GM18519 (cell line): ENCODE data around the gene POLE.

Experiments used
- ATAC-seq: cut with Tn5 transposase; IDR thresholded peaks from one replicate; pipeline ENCODE4 v1.9.1; 2021; ENCODE audit warnings: mild to moderate bottlenecking, moderate library complexity; ENCODE audit not compliant: unreplicated experiment, low FRiP score

The POLE gene

GRCh38 chr12:132583411-132583710 is 103.8 kb downstream of the POLE start:
- no peak for ATAC-seq

DNA sequence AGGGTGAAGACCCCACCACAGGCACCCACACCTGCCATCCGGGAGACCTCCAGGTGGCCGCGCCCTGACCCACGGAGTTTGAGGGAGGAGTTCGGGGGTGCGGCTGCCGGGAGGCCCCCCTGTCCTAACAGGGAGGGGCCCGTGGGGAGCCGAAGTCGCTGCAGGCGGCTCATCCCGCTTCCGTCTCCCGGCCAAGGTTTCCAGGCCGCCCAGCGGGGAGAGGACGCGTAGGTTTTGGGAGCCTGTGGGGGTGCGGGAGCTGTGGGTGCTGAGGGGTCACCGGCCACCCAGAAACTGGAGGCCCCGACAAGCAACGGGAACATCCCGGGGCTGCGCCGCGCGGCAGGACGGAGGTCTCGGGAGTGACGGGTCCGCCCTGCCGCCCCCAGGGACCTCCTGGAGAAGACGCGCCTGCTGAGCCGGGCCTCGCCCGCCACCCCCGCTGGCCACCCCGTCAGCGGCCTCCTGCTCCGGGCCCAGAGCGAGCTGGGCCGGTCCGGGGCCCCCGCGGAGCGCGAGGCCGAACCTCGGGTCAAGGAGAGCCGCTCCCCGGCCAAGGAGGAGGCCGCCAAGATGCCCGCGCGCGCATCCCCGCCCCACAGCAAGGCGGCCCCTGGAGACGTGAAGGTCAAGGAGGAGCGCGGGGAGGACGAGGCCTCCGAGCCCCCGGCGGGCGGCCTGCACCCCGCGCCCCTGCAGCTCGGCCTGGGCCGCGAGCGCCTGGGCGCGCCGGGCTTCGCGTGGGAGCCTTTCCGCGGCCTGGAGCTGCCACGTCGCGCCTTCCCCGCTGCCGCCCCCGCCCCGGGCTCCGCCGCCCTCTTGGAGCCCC is 104.3 kb downstream of the POLE start:
- ATAC-seq = no peak

DNA sequence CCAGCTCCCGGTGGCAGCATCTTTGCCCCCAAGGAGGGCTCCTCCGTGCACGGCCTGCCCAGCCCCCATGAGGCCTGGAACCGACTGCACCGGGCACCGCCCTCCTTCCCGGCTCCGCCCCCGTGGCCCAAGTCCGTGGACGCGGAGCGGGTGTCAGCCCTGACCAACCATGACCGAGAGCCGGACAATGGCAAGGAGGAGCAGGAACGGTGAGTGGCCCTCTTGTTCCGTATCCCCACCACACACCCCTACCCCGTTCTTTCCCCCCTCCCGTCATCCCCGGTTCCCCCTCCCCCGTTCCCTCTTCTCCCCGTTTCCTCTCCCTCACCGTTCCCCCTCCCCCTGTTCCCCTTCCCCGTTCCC is 105.1 kb downstream of the POLE start:
- no peak for ATAC-seq

GRCh38 chr12:132581348-132582057 is 105.6 kb downstream of the POLE start:
- ATAC-seq = no peak

DNA sequence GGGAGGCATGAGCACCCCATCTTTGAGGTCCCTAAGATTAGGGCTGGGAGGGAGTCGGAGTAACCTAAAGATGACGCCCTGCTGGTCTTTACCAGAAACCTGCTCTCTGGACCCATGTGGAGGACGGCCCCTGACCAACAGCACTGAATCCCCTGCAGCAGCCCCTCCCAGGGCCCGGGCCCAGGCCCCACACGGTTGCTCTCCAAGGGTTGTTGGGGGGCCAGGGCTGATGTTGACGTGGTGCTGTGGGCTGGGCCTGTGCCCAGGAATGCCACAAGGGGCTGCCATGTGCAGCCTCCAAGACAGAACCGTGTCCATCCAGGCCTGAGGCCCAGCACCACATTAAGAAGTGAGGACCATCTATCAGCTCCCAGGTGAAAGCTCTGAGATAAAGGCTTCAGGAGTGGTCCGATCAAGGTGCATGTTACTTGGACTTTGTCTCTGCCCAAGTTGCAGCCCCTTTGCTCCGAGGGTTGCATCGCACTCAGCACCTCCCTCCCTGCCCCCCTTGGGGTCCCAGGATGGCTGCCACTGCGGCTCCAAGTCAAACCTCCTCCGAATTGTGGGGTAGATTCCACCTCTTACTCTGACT is 106.3 kb downstream of the POLE start:
- no peak for ATAC-seq

- no peak for ATAC-seq
Measured at GRCh38 chr12:132579744-132580143, 107.4 kb downstream of the POLE start.

- ATAC-seq = no peak
Measured at GRCh38 chr12:132578826-132579225, 108.3 kb downstream of the POLE start.

DNA sequence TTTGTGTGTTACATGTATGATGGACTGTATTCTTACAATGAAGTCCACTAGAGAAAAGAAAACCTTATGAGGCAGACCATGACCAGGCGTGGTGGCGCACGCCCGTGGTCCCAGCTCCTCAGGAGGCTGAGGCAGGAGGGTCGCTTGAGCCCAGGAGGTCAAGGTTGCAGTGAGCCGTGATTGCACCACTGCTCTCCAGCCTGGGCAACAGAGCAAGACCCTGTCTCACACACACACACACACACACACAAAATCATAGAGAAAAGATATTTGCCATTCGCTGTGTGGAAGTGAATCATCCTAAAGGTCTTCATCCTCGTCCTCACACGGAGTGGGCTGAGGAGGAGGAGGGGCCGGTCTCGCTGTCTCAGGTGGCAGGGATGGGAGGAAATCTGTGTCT is 109.0 kb downstream of the POLE start:
- no peak for ATAC-seq

- no peak for ATAC-seq
Measured at GRCh38 chr12:132577191-132577920, 109.8 kb downstream of the POLE start.

GRCh38 chr12:132576701-132577100 is 110.4 kb downstream of the POLE start:
- ATAC-seq = no peak

GRCh38 chr12:132575661-132576060 is 111.5 kb downstream of the POLE start:
- no peak for ATAC-seq

GRCh38 chr12:132574271-132574996 is 112.7 kb downstream of the POLE start:
- no peak for ATAC-seq
